ENCODE results near the gene POLR2J. TPM values are rescaled to one million over a fixed set of nuclear protein-coding genes. Genes with fewer than 3 reads are reported as not detected.
"Not testable (repeated sequence)": the region's sequence is repeated elsewhere in the genome, so short reads cannot be mapped to it uniquely, and the experiment has no call there.

Gene POLR2J
- total RNA-seq, 1 donor from 2014 or later = 48.6 TPM

DNA sequence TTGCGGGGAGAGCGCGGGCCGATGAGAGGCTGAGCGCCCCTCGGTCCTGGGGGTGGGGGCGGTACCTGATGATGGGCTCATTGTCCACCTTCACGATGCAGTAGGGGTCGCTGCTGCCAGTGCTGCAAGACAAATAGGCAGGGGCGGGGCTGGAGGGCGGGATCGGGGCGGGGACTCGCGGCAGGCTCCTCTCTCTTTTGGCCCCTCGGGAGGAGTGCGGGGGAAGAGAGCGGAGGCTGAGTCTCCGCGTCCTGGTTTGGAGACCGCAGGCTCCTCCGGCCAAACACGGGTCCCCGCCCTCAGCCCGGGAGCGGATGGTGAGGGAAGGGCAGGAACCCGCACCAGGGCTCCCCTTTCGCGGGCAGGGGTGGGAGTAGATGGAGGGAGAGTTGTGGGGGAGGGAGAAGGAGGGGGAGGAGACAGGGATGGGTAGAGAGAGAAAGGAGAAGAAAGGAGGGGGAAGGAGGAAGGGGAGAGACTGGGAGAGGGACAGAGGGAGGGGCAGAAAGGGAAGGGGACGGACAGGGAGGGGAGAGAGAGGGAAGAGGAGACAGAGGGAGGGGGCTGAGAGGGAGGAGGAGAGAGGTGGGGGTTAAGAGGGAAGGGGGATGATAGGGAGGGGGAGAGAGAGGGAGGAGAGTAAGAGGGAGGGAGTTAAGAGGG lies 33.3 kb upstream of the POLR2J start:
- H3K9me3 Mint-ChIP-seq (ENCODE audit: low read depth); H3K27me3 Mint-ChIP-seq; H3K36me3 Mint-ChIP-seq (ENCODE audit: insufficient read depth); H3K4me1 Mint-ChIP-seq (ENCODE audit: low read depth); DNase-seq (ENCODE audit: low spot score, unreplicated experiment); H3K27ac Mint-ChIP-seq; H3K4me3 Mint-ChIP-seq (ENCODE audit: low read depth): not testable (repeated sequence)

DNA sequence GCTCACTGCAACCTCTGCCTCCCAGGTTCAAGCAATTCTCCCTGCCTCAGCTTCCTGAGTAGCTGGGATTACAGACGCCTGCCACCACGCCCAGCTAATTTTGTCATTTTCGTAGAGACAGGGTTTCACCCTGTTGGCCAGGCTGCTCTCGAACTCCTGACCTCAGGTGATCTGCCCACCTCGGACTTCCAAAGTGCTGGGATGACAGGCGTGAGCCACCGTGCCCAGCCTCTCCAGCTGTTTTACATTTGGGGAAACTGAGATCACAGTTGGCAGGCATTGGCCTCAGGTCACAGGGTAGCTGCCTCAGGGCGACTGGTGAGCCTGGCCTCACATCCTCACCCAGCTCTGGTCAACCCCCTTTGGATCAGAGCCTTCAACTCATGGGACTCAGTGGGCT lies 31.9 kb upstream of the POLR2J start:
- not testable (repeated sequence) for H3K36me3 Mint-ChIP-seq (ENCODE audit: insufficient read depth); DNase-seq (ENCODE audit: low spot score, unreplicated experiment); H3K4me1 Mint-ChIP-seq (ENCODE audit: low read depth); H3K9me3 Mint-ChIP-seq (ENCODE audit: low read depth); H3K27me3 Mint-ChIP-seq; H3K4me3 Mint-ChIP-seq (ENCODE audit: low read depth); H3K27ac Mint-ChIP-seq

DNA sequence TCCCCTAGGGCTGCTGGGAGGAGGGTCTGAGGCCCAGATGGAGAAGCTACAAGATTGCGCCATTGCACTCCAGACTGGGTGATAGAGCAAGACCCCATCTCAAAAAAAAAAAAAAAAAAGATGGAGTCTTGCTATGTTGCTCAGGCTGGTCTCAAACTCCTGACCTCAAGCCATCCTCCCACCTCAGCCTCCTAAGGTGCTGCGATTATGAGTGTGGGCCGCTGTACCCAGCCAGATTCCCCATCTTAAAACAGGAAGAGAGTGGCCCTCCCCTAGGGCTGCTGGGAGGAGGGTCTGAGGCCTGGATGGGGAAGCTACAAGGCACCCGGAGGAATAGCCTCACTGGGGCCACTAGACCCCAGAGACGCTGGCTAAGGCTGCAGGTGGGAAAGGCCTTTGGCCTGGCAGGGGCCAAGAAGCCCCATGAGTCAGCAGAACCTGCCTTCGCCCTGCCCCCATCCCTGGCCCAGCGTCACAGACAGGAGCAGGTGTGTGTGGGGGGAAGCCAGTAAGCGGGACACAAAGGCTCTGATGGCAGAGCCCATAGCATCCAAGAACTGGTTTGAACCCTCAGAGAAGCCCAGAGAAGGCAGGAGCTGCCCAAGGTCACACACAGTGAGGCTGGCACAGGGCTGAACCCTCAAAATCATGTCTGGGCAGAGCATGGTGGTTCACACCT lies 28.8 kb upstream of the POLR2J start:
- H3K27me3 Mint-ChIP-seq; H3K4me1 Mint-ChIP-seq (ENCODE audit: low read depth); H3K9me3 Mint-ChIP-seq (ENCODE audit: low read depth); H3K36me3 Mint-ChIP-seq (ENCODE audit: insufficient read depth); H3K4me3 Mint-ChIP-seq (ENCODE audit: low read depth); DNase-seq (ENCODE audit: low spot score, unreplicated experiment); H3K27ac Mint-ChIP-seq: not testable (repeated sequence)

DNA sequence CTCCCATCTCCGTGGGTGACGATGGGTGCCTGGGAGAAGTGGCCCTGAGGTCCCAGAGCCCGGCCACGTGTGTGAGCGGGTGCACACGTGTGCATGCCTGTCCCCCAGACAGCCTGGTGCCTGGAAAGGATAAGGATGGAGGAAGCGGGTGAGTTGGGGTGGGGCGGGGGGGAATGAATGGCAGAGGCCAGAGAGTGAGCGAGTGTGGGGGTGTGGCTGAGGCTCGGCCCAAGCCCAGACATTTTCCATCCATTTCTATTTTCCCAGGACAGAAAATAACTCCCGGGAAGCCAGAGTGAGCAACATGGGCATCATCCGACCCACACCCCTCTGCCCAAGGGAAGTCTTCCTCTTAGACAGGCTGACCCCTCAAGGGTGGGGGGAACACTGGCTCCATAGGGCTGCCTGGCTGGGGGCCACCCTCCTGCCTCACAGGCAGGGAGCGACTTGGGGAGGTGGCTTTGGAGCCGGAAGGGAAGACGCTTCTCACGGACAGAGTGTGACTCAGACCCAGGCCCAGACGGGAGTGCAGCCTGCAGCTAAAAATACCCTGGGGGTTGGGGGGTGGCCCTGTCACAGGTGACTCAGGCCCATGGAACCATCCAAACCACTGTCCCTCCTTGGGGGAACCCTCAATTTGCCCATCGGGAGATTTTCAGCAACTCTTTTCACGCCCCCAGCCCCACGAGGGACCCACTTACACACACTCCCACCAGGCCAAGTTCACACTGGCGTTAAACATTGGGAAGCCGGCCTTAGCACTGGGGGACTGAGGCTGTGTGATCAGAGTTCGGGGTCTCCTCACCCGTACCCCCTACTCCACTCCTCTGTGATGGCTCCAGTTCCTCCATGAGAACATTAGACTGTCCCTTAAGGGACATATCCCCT lies 26.8 kb upstream of the POLR2J start:
- not testable (repeated sequence) for DNase-seq (ENCODE audit: low spot score, unreplicated experiment); H3K4me1 Mint-ChIP-seq (ENCODE audit: low read depth); H3K4me3 Mint-ChIP-seq (ENCODE audit: low read depth); H3K9me3 Mint-ChIP-seq (ENCODE audit: low read depth); H3K27me3 Mint-ChIP-seq; H3K36me3 Mint-ChIP-seq (ENCODE audit: insufficient read depth); H3K27ac Mint-ChIP-seq

DNA sequence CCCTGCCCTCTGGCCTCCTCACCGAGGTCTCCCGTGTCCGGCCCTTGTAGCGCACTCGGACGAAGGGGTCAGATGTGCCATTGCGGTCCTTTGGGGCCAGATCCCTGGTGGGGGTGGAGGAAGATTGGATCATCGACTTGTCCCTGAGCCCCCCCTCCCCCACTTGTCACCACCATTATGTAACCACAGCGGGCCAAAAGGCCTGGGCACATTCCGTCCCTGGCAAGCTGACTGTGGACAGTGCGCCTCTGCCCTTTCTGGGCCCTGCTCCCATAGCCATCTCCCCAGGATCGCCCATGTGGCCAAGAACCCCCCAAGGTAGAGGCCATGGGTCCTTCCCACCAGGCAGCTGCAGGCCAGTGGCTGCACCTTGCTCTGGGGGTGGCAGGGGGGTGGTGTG lies 24.4 kb upstream of the POLR2J start:
- H3K27me3 Mint-ChIP-seq; H3K36me3 Mint-ChIP-seq (ENCODE audit: insufficient read depth); H3K4me3 Mint-ChIP-seq (ENCODE audit: low read depth); H3K27ac Mint-ChIP-seq; H3K4me1 Mint-ChIP-seq (ENCODE audit: low read depth); H3K9me3 Mint-ChIP-seq (ENCODE audit: low read depth); DNase-seq (ENCODE audit: low spot score, unreplicated experiment): not testable (repeated sequence)

DNA sequence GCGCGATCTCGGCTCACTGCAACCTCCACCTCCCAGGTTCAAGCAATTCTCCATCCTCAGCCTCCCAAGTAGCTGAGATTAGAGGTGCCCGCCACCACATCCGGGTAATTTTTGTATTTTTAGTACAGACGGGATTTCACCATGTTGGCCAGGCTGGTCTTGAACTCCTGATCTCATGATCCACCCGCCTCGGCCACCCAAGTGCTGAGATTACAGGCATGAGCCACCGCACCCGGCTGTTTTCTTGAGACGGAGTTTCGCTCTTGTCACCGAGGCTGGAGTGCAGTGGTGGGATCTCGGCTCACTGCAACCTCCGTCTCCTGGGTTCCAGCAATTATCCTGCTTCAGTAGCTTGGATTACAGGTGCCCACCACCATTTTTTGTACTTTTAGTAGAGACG lies 19.6 kb upstream of the POLR2J start:
- not testable (repeated sequence) for H3K4me3 Mint-ChIP-seq (ENCODE audit: low read depth); H3K27me3 Mint-ChIP-seq; H3K27ac Mint-ChIP-seq; DNase-seq (ENCODE audit: low spot score, unreplicated experiment); H3K9me3 Mint-ChIP-seq (ENCODE audit: low read depth); H3K36me3 Mint-ChIP-seq (ENCODE audit: insufficient read depth); H3K4me1 Mint-ChIP-seq (ENCODE audit: low read depth)

DNA sequence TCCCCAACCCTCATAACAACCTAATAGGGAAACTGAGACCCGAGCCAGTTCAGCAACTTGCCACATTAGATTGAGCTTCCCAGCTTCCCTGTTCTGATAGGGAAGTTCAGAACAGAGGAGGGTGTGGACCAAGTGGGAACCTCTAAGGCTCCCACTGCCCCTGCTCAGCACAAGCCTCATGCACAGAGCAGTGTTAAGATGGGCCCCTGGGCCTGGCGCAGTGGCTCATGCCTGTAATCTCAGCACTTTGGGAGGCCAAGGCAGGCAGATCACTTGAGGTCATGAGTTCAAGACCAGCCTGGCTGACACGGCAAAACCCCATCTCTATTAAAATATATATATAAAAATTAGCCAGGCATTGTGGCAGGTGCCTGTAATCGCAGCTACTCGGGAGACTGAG lies 18.6 kb upstream of the POLR2J start:
- not testable (repeated sequence) for H3K4me1 Mint-ChIP-seq (ENCODE audit: low read depth); H3K27ac Mint-ChIP-seq; H3K27me3 Mint-ChIP-seq; DNase-seq (ENCODE audit: low spot score, unreplicated experiment); H3K9me3 Mint-ChIP-seq (ENCODE audit: low read depth); H3K36me3 Mint-ChIP-seq (ENCODE audit: insufficient read depth); H3K4me3 Mint-ChIP-seq (ENCODE audit: low read depth)

DNA sequence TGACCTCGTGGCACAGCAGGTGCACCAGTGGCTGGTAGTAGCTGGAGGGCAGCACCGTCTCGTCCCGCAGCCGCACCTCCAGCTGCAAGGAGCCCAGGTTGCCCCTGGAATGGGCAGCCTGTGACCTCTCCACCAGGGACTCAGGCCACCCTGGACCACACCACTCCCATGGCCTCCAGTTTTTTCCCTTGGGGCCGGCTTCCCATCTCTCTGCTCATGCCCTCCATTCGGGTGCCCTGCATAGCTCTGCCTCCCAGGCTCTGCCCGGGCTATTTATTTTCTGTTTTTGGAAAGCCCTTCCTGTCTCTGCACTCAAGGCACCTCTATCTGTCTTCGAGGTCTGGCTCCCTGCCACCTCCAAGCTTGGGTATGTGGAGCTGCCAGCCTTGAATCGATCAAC lies 18.1 kb upstream of the POLR2J start:
- not testable (repeated sequence) for H3K36me3 Mint-ChIP-seq (ENCODE audit: insufficient read depth); H3K27me3 Mint-ChIP-seq; H3K4me1 Mint-ChIP-seq (ENCODE audit: low read depth); H3K27ac Mint-ChIP-seq; DNase-seq (ENCODE audit: low spot score, unreplicated experiment); H3K4me3 Mint-ChIP-seq (ENCODE audit: low read depth); H3K9me3 Mint-ChIP-seq (ENCODE audit: low read depth)

DNA sequence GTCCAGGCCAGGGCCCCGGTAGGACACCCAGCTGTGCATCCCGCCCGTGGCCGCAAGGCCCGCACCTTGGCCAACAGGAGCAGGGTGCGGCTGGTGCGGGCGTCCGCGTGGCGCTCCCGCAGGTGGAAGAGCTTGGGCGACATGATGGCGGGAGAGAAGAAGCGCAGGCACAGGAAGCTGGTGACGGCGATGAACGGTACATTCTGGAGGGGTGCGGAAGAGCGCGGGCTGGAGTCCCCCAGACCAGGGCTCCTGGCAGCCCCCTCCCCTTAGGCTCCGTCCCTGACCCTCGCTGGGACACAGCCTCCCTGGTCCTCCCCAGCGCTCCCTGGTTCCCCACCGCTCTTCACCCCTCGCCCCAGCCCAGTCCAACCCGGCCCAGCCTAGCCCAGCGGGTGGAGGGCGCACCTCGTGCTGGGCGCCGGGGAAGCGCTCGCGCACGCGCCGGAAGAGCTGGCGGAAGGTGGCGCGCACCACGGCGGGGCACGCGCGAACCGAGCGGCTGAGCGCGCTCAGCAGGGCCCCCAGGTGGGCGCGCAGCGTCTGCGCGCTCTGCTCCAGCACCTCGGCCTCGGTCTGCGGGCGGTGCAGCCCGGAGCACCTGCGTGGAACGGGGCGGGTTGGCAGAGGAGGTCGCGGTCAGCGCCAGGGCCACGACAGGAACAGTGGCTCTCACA lies 15.9 kb upstream of the POLR2J start:
- not testable (repeated sequence) for H3K4me3 Mint-ChIP-seq (ENCODE audit: low read depth); H3K27me3 Mint-ChIP-seq; H3K9me3 Mint-ChIP-seq (ENCODE audit: low read depth); H3K27ac Mint-ChIP-seq; DNase-seq (ENCODE audit: low spot score, unreplicated experiment); H3K4me1 Mint-ChIP-seq (ENCODE audit: low read depth); H3K36me3 Mint-ChIP-seq (ENCODE audit: insufficient read depth)

DNA sequence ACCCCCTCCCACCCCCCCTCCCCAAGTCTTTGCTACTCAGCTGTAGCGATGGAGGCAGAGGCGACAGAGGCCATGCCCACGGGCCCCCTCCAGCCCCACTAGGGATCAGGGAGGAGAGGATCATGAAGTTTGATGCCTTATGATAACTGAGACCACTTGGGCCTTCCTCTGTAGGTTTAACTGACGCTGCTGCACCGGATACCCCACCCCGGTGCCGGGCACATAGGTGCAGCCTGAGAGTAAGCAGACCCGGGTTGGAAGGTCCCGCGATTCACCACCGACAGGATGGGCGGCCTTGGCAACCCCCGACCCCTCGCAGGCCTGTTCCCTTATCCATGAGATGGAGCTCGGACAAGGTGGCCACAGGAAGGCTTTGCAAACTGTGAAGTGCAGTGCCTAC lies 15.3 kb upstream of the POLR2J start:
- not testable (repeated sequence) for H3K9me3 Mint-ChIP-seq (ENCODE audit: low read depth); H3K4me3 Mint-ChIP-seq (ENCODE audit: low read depth); H3K27me3 Mint-ChIP-seq; H3K4me1 Mint-ChIP-seq (ENCODE audit: low read depth); H3K36me3 Mint-ChIP-seq (ENCODE audit: insufficient read depth); H3K27ac Mint-ChIP-seq; DNase-seq (ENCODE audit: low spot score, unreplicated experiment)

DNA sequence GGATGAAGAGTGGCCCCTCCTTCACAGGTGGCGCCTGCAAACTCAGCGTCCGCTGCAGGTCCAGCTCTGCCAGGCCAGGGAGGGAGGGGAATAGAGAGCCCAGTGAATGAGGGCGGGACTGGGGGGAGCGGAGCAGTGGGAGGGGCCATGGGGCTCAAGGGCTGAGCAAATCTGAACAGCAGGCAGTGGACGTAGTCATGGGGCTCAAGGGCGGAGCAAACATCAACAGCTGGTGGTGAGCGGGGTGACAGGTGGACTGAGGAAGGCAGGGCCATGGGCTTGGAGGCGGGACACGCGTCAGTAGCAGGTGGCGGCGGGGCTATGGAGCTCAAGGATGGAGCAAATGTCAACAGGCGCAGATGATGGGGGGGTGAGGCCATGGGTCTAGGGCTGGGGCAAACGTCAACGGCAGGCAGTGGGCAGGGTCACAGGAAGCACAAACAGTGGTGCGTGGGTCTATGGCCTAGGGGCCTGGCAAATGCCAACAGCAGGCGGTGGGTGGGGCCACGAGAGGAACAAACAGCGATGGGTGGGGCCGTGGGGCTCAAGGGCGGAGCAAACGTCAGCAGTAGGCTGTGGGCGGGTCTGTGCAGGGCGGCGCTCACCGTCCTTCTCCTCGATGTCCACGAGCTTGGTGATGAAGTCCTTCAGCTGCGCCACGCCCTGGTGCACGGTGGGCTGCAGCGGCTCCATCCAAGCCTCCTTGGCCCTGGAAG lies 14.7 kb upstream of the POLR2J start:
- H3K4me1 Mint-ChIP-seq (ENCODE audit: low read depth); DNase-seq (ENCODE audit: low spot score, unreplicated experiment); H3K4me3 Mint-ChIP-seq (ENCODE audit: low read depth); H3K36me3 Mint-ChIP-seq (ENCODE audit: insufficient read depth); H3K27ac Mint-ChIP-seq; H3K27me3 Mint-ChIP-seq; H3K9me3 Mint-ChIP-seq (ENCODE audit: low read depth): not testable (repeated sequence)

DNA sequence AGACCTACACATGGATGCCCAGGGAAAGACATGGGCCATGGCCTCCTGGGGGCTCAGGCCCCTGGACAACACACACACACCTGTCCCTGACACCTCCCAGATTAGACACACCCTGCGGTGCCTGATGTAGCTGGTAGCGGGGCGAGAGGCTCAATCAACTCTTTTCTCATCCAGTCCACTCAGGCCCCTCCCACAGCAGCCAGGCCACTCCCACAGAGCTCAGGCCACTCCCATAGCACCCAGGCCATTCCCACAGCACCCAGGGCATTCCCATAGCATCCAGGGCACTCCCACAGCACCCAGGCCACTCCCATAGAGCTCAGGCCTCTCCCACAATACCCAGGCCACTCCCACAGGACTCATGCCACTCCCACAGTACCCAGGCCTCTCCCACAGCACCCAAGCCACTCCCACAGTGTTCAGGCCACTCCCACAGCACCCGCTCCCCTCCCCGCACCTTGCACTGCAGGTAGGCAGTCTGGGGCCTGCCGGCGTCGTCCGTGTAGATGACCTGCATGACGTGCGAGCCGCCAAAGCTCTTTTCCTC lies 11.9 kb upstream of the POLR2J start:
- H3K36me3 Mint-ChIP-seq (ENCODE audit: insufficient read depth); H3K9me3 Mint-ChIP-seq (ENCODE audit: low read depth); H3K4me1 Mint-ChIP-seq (ENCODE audit: low read depth); H3K4me3 Mint-ChIP-seq (ENCODE audit: low read depth); H3K27me3 Mint-ChIP-seq; H3K27ac Mint-ChIP-seq: not testable (repeated sequence)
- DNase-seq (ENCODE audit: low spot score, unreplicated experiment) = peak; percentile 30
